Peyer's patch (tissue), 4 donors: Measurements from ENCODE around the gene NOS3.

Experiments used
- CTCF ChIP-seq, 6 experiments: fragments of 450-650 bp in 4 of 6; fragments of 200-600 bp in 2 of 6; sonication (generic) in 1 of 6; IDR thresholded peaks; one replicate each; pipeline ENCODE4 v1.5.1; 2017 to 2019; ENCODE audit warnings: antibody characterized with exemption in 6 of 6, mild to moderate bottlenecking in 3 of 6, moderate library complexity in 1 of 6
- POLR2A ChIP-seq, 2 donors: fragments of 450-650 bp; IDR thresholded peaks; one replicate each; pipeline ENCODE4 v1.5.1; 2017; ENCODE audit warnings: antibody characterized with exemption in 2 of 2, mild to moderate bottlenecking in 2 of 2, moderate library complexity in 2 of 2

GRCh38 chr7:150988230-150989226, 2.3 kb upstream of the NOS3 start:
- TF ChIP-seq POLR2A (IDR thresholded peaks at IDR 0.05) = no peak
- TF ChIP-seq CTCF (IDR thresholded peaks at IDR 0.05) = peak; percentile 14 to 86 (median 79)
